ENCODE measurements around the gene ACSL5. TPM values are rescaled to one million over a fixed set of nuclear protein-coding genes. Genes with fewer than 3 reads are reported as not detected.

ACSL5 gene
- total RNA-seq, 1 experiment from 2014 or later: not detected

DNA sequence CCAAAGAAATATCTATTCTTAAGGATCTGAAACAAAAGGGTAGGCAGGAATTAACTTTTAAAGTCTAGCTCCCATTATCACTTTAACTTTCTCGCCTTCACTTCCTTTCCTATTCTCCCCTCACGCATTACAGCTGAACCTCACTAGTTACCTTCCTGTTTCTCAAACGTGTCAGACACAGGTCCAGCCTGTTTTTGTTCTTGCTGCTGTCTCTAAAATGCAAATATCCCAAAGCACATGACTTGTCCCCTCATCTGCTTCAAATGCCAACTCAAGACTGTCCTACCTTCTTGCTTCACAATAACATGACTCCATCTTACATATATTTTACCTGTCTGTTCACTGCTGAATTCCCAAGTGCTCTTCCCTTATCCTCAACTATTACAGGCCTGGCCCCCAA lies 55.2 kb downstream of the ACSL5 start:
- 100% methylated on average over 2 of the region's 3 CpGs for WGBS (ENCODE audit: extremely low coverage, insufficient read length, low lambda C conversion rate)
- Mint-ChIP-seq H3K9me3 (no peaks in the 10 kb centered on the region), H3K27ac (peak overlapping the region in 1 of 3 experiments; percentile 38; a peak in 1 of 7 replicates), H3K27me3 (ENCODE audit: low read depth) (no peaks in the 10 kb centered on the region), H3K4me3 (no peak overlapping the region), H3K36me3 (ENCODE audit: insufficient read depth in 1 of 3, low read depth in 3 of 3) (peaks cover 2 to 35% (median 22%) of the 10 kb centered on the region in 3 experiments), H3K4me1 (no peaks in the 10 kb centered on the region)
- Histone ChIP-seq H2AK5ac (ENCODE audit: insufficient read length, low read length) (no peak overlapping the region), H2AFZ (ENCODE audit: low read length) (no peak overlapping the region), H3K79me1 (ENCODE audit: insufficient read depth, low read depth, low read length, poor library complexity, severe bottlenecking) (no peaks in the 10 kb centered on the region), H2BK12ac (ENCODE audit: insufficient read length, low read depth, low read length) (no peak overlapping the region), H3K4me2 (ENCODE audit: insufficient read depth, insufficient read length, low read length) (no peak overlapping the region), H2BK120ac (ENCODE audit: low read depth, low read length, poor library complexity, severe bottlenecking) (no peak overlapping the region), H4K5ac (ENCODE audit: insufficient read length, low read depth, low read length) (no peak overlapping the region), H3K18ac (ENCODE audit: insufficient read length, low read depth, low read length) (no peak overlapping the region), H3K9me3 (ENCODE audit: control insufficient read depth, low read depth, low read length) (no peaks in the 10 kb centered on the region), H3K27me3 (ENCODE audit: insufficient read depth, low read length) (no peaks in the 10 kb centered on the region), H3K4ac (ENCODE audit: low read depth, low read length) (no peak overlapping the region), H3K23me2 (ENCODE audit: insufficient read length, low read depth, low read length, poor library complexity, severe bottlenecking) (no peaks in the 10 kb centered on the region), H3K4me1 (ENCODE audit: insufficient read depth, low read length) (no peaks in the 10 kb centered on the region), H4K91ac (ENCODE audit: insufficient read length, low read depth, low read length) (no peak overlapping the region), H3K27ac (ENCODE audit: insufficient read length, low read depth, low read length) (no peak overlapping the region), H3K56ac (ENCODE audit: insufficient read length, low read depth, low read length) (no peak overlapping the region), H2BK20ac (ENCODE audit: low read depth, low read length, poor library complexity, severe bottlenecking) (no peak overlapping the region), H4K20me1 (ENCODE audit: control insufficient read depth, insufficient read depth, insufficient read length) (no peaks in the 10 kb centered on the region), H4K8ac (replicated peaks; ENCODE audit: insufficient read length, low read depth, low read length) (no peak overlapping the region), H3K14ac (ENCODE audit: insufficient read depth, low read length) (no peak overlapping the region), H3K23ac (ENCODE audit: insufficient read length, low read depth, low read length) (no peak overlapping the region), H2BK15ac (ENCODE audit: low read depth, low read length) (no peak overlapping the region), H3K79me2 (ENCODE audit: insufficient read depth, low read length) (no peaks in the 10 kb centered on the region), H2BK5ac (ENCODE audit: insufficient read length, low read length) (no peak overlapping the region), H3K9ac (ENCODE audit: extremely low read depth, insufficient read length, low read length) (no peak overlapping the region), H3T11ph (ENCODE audit: low read length) (no peak overlapping the region)
- TF ChIP-seq, protein P1, sequence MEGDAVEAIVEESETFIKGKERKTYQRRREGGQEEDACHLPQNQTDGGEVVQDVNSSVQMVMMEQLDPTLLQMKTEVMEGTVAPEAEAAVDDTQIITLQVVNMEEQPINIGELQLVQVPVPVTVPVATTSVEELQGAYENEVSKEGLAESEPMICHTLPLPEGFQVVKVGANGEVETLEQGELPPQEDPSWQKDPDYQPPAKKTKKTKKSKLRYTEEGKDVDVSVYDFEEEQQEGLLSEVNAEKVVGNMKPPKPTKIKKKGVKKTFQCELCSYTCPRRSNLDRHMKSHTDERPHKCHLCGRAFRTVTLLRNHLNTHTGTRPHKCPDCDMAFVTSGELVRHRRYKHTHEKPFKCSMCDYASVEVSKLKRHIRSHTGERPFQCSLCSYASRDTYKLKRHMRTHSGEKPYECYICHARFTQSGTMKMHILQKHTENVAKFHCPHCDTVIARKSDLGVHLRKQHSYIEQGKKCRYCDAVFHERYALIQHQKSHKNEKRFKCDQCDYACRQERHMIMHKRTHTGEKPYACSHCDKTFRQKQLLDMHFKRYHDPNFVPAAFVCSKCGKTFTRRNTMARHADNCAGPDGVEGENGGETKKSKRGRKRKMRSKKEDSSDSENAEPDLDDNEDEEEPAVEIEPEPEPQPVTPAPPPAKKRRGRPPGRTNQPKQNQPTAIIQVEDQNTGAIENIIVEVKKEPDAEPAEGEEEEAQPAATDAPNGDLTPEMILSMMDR (conservative IDR thresholded peaks at IDR 0.05): no peak
- DNase-seq: no peak

Measured in H9 (cell line).